Large intestine (tissue), 3 donors: ENCODE results near the gene BCAP31. TPM values are rescaled to one million over a fixed set of nuclear protein-coding genes. Genes with fewer than 3 reads are reported as not detected.
A peak's percentile ranks its signal among the peaks of the same experiment; 100 is the strongest.
"Not testable (repeated sequence)": the region's sequence is repeated elsewhere in the genome, so short reads cannot be mapped to it uniquely, and the experiment has no call there.

Experiments
- DNase-seq, 2 donors: peaks; one replicate each; pipeline versions ENCODE4 v3.0.0 to v3.0.0-alpha.2; 2013
- H3K27ac ChIP-seq: one replicate; pipeline ENCODE4 v1.5.1; 2013; ENCODE audit warnings: low read length
- H3K27me3 ChIP-seq: 2 replicates; pipeline ENCODE4 v1.6.1; 2013; ENCODE audit warnings: low read length; ENCODE audit not compliant: control insufficient read depth, insufficient read depth
- H3K36me3 ChIP-seq: 2 replicates; pipeline ENCODE4 v1.6.1; 2013; ENCODE audit warnings: low read length; ENCODE audit not compliant: control insufficient read depth, insufficient read depth
- H3K4me1 ChIP-seq: one replicate; pipeline ENCODE4 v1.6.1; 2013; ENCODE audit warnings: low read length; ENCODE audit not compliant: control insufficient read depth, insufficient read depth
- H3K4me3 ChIP-seq: one replicate; pipeline ENCODE4 v1.5.1; 2013; ENCODE audit warnings: low read length
- H3K9me3 ChIP-seq: one replicate; pipeline ENCODE4 v1.6.1; 2013; ENCODE audit warnings: mild to moderate bottlenecking, low read depth, low read length, moderate library complexity; ENCODE audit not compliant: control insufficient read depth
- WGBS: methylation state at CpG from one replicate; pipeline ENCODE4 v1.1.5; 2013; ENCODE audit warnings: low lambda C conversion rate; ENCODE audit not compliant: insufficient coverage; 5-methylcytosine and 5-hydroxymethylcytosine counted together
- polyA plus RNA-seq: library from polyadenylated mRNA; unstranded; fragments of 120-200 nt; gene quantifications from one replicate; pipeline ENCODE4 v1.2.1, GENCODE V29; 2013

BCAP31 gene
- polyA plus RNA-seq, 1 donor, result 198 TPM

- H3K9me3 ChIP-seq, H3K27me3 ChIP-seq, H3K36me3 ChIP-seq, DNase-seq, H3K4me3 ChIP-seq, H3K27ac ChIP-seq: not testable (repeated sequence)
- H3K4me1 ChIP-seq, result peaks cover 28% of the 10 kb centered on the region
- WGBS, result no CpG with 5 or more reads among the region's 14 CpGs
Observed at GRCh38 chrX:153742111-153742510, 17.9 kb upstream of the BCAP31 start.

- DNase-seq, result no peak
- Histone ChIP-seq H3K4me3 (no peak overlapping the region), H3K27ac (no peak overlapping the region), H3K4me1 (peaks cover 28% of the 10 kb centered on the region), H3K36me3 (peaks cover 7% of the 10 kb centered on the region), H3K9me3 (no peaks in the 10 kb centered on the region), H3K27me3 (no peaks in the 10 kb centered on the region)
- WGBS, result no CpG with 5 or more reads among the region's 14 CpGs
Observed at GRCh38 chrX:153741446-153741845, 17.3 kb upstream of the BCAP31 start.

GRCh38 chrX:153740631-153741222 lies 16.5 kb upstream of the BCAP31 start:
- peaks cover 28% of the 10 kb centered on the region for H3K4me1 ChIP-seq
- no peak overlapping the region for H3K4me3 ChIP-seq
- DNase-seq, result peak; percentile 46 to 74
- no CpG with 5 or more reads among the region's 16 CpGs for WGBS
- H3K27ac ChIP-seq, result no peak overlapping the region
- H3K27me3 ChIP-seq, result no peaks in the 10 kb centered on the region
- H3K36me3 ChIP-seq, result peaks cover 7% of the 10 kb centered on the region
- no peaks in the 10 kb centered on the region for H3K9me3 ChIP-seq

GRCh38 chrX:153739754-153740486 lies 15.7 kb upstream of the BCAP31 start:
- no peak for DNase-seq

GRCh38 chrX:153738056-153738605 lies 13.9 kb upstream of the BCAP31 start:
- peaks cover 18% of the 10 kb centered on the region for H3K4me1 ChIP-seq
- H3K4me3 ChIP-seq, result no peak overlapping the region
- no CpG with 5 or more reads among the region's 27 CpGs for WGBS
- H3K9me3 ChIP-seq, result no peaks in the 10 kb centered on the region
- DNase-seq, result no peak
- peaks cover 8% of the 10 kb centered on the region for H3K36me3 ChIP-seq
- H3K27ac ChIP-seq, result no peak overlapping the region
- no peaks in the 10 kb centered on the region for H3K27me3 ChIP-seq

More at GRCh38 chrX:153739754-153740486, 15.7 kb upstream of the BCAP31 start:
- peaks cover 7% of the 10 kb centered on the region for H3K36me3 ChIP-seq
- no CpG with 5 or more reads among the region's 29 CpGs for WGBS
- H3K27ac ChIP-seq, result no peak overlapping the region
- no peak overlapping the region for H3K4me3 ChIP-seq
- peaks cover 28% of the 10 kb centered on the region for H3K4me1 ChIP-seq
- H3K9me3 ChIP-seq, result no peaks in the 10 kb centered on the region
- no peaks in the 10 kb centered on the region for H3K27me3 ChIP-seq

GRCh38 chrX:153736871-153737441 lies 12.8 kb upstream of the BCAP31 start:
- no CpG with 5 or more reads among the region's 15 CpGs for WGBS
- DNase-seq, result no peak
- no peak overlapping the region for H3K4me3 ChIP-seq
- peaks cover 15% of the 10 kb centered on the region for H3K4me1 ChIP-seq
- H3K36me3 ChIP-seq, result peaks cover 8% of the 10 kb centered on the region
- H3K9me3 ChIP-seq, result no peaks in the 10 kb centered on the region
- H3K27me3 ChIP-seq, result no peaks in the 10 kb centered on the region
- no peak overlapping the region for H3K27ac ChIP-seq

- no peaks in the 10 kb centered on the region for H3K9me3 ChIP-seq
- no peak overlapping the region for H3K4me3 ChIP-seq
- DNase-seq, result no peak
- WGBS, result 90% methylated on average over 2 of the region's 30 CpGs
- no peaks in the 10 kb centered on the region for H3K27me3 ChIP-seq
- peaks cover 8% of the 10 kb centered on the region for H3K36me3 ChIP-seq
- H3K27ac ChIP-seq, result no peak overlapping the region
- H3K4me1 ChIP-seq, result peaks cover 14% of the 10 kb centered on the region
Observed at GRCh38 chrX:153736071-153736820, 12.1 kb upstream of the BCAP31 start.

- Histone ChIP-seq H3K9me3 (no peaks in the 10 kb centered on the region), H3K27ac (no peak overlapping the region), H3K4me3 (no peak overlapping the region), H3K4me1 (peaks cover 5% of the 10 kb centered on the region), H3K36me3 (peaks cover 8% of the 10 kb centered on the region), H3K27me3 (no peaks in the 10 kb centered on the region)
- DNase-seq, result no peak
- WGBS, result no CpG with 5 or more reads among the region's 9 CpGs
Observed at GRCh38 chrX:153735274-153735673, 11.1 kb upstream of the BCAP31 start.

- H3K9me3 ChIP-seq, result no peaks in the 10 kb centered on the region
- H3K27me3 ChIP-seq, result no peaks in the 10 kb centered on the region
- H3K27ac ChIP-seq, result no peak overlapping the region
- H3K4me1 ChIP-seq, result peaks cover under 1% of the 10 kb centered on the region
- WGBS, result no CpG with 5 or more reads among the region's 2 CpGs
- DNase-seq, result no peak
- H3K36me3 ChIP-seq, result peaks cover 5% of the 10 kb centered on the region
- no peak overlapping the region for H3K4me3 ChIP-seq
Observed at GRCh38 chrX:153734871-153735270, 10.7 kb upstream of the BCAP31 start.

GRCh38 chrX:153733651-153734240 lies 9.6 kb upstream of the BCAP31 start:
- Histone ChIP-seq H3K9me3 (no peaks in the 10 kb centered on the region), H3K4me1 (no peaks in the 10 kb centered on the region), H3K4me3 (no peak overlapping the region), H3K27me3 (no peaks in the 10 kb centered on the region), H3K36me3 (peaks cover 9% of the 10 kb centered on the region), H3K27ac (no peak overlapping the region)
- no CpG with 5 or more reads among the region's 15 CpGs for WGBS
- DNase-seq, result no peak
